ENCODE data around the gene EPHB6.

The EPHB6 gene

GRCh38 chr7:142904128-142904527 is 49.3 kb downstream of the EPHB6 start:
- no peaks in the 10 kb centered on the region for H3K36me3 ChIP-seq
- H3K9me3 ChIP-seq: peaks cover 30% of the 10 kb centered on the region
- no peak overlapping the region for H3K4me3 ChIP-seq
- H4K20me1 ChIP-seq: no peaks in the 10 kb centered on the region
- no peak overlapping the region for H3K27ac ChIP-seq
- no peaks in the 10 kb centered on the region for H3K27me3 ChIP-seq
- no peaks in the 10 kb centered on the region for H3K4me1 ChIP-seq
- TF ChIP-seq Cebpa-rat (IDR thresholded peaks at IDR 0.05): no peak
- no peak overlapping the region for H3K9ac ChIP-seq
- no peak overlapping the region for H3K4me2 ChIP-seq

DNA sequence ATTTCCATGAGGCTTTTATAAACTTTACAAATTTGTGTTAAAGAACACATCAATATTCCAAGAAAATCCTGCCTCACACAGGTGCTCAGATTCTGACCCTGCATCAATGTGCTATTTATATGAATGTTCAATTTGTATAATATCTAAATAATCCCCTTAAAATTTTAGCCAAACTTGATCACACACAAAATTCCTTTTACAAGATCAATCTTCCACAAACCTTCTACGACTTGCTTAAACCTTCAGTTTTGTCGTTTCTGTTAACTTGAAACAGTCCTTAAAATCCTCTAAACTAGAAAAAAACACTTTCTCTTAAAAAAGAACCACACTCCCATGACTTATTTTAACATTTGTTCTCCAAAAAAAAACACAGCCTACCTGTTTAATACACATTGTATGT is 50.9 kb downstream of the EPHB6 start:
- no peaks in the 10 kb centered on the region for H3K36me3 ChIP-seq
- H3K4me2 ChIP-seq: no peak overlapping the region
- peaks cover 30% of the 10 kb centered on the region for H3K9me3 ChIP-seq
- no peak overlapping the region for H3K27ac ChIP-seq
- no peaks in the 10 kb centered on the region for H3K27me3 ChIP-seq
- no peaks in the 10 kb centered on the region for H3K4me1 ChIP-seq
- TF ChIP-seq Cebpa-rat (IDR thresholded peaks at IDR 0.05): no peak
- no peak overlapping the region for H3K4me3 ChIP-seq
- no peak overlapping the region for H3K9ac ChIP-seq
- H4K20me1 ChIP-seq: no peaks in the 10 kb centered on the region

DNA sequence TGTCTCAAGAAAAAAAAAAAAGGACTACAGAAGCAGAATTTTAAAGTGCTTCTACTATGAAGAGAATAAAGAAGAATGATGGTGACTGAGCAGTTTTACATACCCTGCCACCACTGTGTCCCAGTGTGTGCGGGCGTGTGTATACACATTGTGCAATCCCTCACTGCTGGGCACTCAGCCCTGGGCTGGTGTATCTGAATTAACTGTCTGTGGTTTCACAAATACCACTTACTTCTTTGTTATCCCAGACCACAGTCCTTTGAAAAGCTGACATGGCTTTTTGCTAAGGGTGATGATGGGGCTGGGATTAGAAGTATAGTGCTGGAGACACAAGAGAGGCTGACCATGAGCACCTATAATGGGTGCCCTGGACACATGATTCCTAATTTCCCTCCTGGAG is 51.8 kb downstream of the EPHB6 start:
- Histone ChIP-seq H3K4me1 (no peaks in the 10 kb centered on the region), H4K20me1 (no peaks in the 10 kb centered on the region), H3K27ac (no peak overlapping the region), H3K9me3 (peaks cover 30% of the 10 kb centered on the region), H3K4me3 (no peak overlapping the region), H3K36me3 (no peaks in the 10 kb centered on the region), H3K4me2 (no peak overlapping the region), H3K9ac (no peak overlapping the region), H3K27me3 (no peaks in the 10 kb centered on the region)
- TF ChIP-seq Cebpa-rat (IDR thresholded peaks at IDR 0.05): no peak

DNA sequence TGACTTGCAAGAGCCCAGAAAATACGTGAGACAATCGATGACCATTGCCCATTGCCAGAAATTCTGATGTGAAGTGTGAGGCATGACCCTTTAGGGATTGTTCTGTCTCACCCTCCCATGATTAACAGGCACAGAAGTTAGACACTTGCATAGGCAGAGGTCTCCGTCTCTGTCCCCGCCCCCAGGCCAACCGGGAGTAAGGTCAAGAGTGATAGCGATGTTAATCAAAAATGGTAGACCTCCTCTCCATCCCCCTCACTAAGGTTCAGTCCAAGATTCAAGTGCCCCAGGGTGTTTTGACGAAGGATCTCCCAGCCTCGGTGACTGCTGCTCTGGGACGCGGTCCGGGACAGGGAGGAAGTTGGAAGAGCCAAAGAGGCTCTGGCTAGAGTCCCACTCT is 53.4 kb downstream of the EPHB6 start:
- H3K27ac ChIP-seq: no peak overlapping the region
- H3K9ac ChIP-seq: no peak overlapping the region
- no peaks in the 10 kb centered on the region for H3K27me3 ChIP-seq
- H3K4me2 ChIP-seq: no peak overlapping the region
- no peak for TF ChIP-seq Cebpa-rat (IDR thresholded peaks at IDR 0.05)
- no peaks in the 10 kb centered on the region for H3K36me3 ChIP-seq
- H3K4me1 ChIP-seq: no peaks in the 10 kb centered on the region
- H3K9me3 ChIP-seq: peaks cover 30% of the 10 kb centered on the region
- no peak overlapping the region for H3K4me3 ChIP-seq
- H4K20me1 ChIP-seq: no peaks in the 10 kb centered on the region

GRCh38 chr7:142908921-142909890 is 54.3 kb downstream of the EPHB6 start:
- no peaks in the 10 kb centered on the region for H3K36me3 ChIP-seq
- no peak for TF ChIP-seq Cebpa-rat (IDR thresholded peaks at IDR 0.05)
- H3K9me3 ChIP-seq: peaks cover 24% of the 10 kb centered on the region
- no peaks in the 10 kb centered on the region for H3K27me3 ChIP-seq
- no peak overlapping the region for H3K4me3 ChIP-seq
- H3K9ac ChIP-seq: no peak overlapping the region
- H3K27ac ChIP-seq: no peak overlapping the region
- H4K20me1 ChIP-seq: no peaks in the 10 kb centered on the region
- no peak overlapping the region for H3K4me2 ChIP-seq
- H3K4me1 ChIP-seq: no peaks in the 10 kb centered on the region

- no peaks in the 10 kb centered on the region for H3K27me3 ChIP-seq
- H3K4me2 ChIP-seq: no peak overlapping the region
- H4K20me1 ChIP-seq: no peaks in the 10 kb centered on the region
- H3K4me1 ChIP-seq: no peaks in the 10 kb centered on the region
- no peaks in the 10 kb centered on the region for H3K36me3 ChIP-seq
- H3K27ac ChIP-seq: no peak overlapping the region
- no peak for TF ChIP-seq Cebpa-rat (IDR thresholded peaks at IDR 0.05)
- H3K9ac ChIP-seq: no peak overlapping the region
- peaks cover 15% of the 10 kb centered on the region for H3K9me3 ChIP-seq
- no peak overlapping the region for H3K4me3 ChIP-seq
Measured at GRCh38 chr7:142910031-142910433, 55.2 kb downstream of the EPHB6 start.

- no peak overlapping the region for H3K4me3 ChIP-seq
- no peaks in the 10 kb centered on the region for H3K4me1 ChIP-seq
- H3K9me3 ChIP-seq: peaks cover 11% of the 10 kb centered on the region
- no peak overlapping the region for H3K4me2 ChIP-seq
- H3K27me3 ChIP-seq: no peaks in the 10 kb centered on the region
- H3K9ac ChIP-seq: no peak overlapping the region
- H3K27ac ChIP-seq: no peak overlapping the region
- TF ChIP-seq Cebpa-rat (IDR thresholded peaks at IDR 0.05): no peak
- no peaks in the 10 kb centered on the region for H4K20me1 ChIP-seq
- H3K36me3 ChIP-seq: no peaks in the 10 kb centered on the region
Measured at GRCh38 chr7:142910481-142910880, 55.6 kb downstream of the EPHB6 start.

GRCh38 chr7:142913051-142913450 is 58.2 kb downstream of the EPHB6 start:
- Histone ChIP-seq H3K4me1 (peaks cover 5% of the 10 kb centered on the region), H3K4me3 (no peak overlapping the region), H4K20me1 (no peaks in the 10 kb centered on the region), H3K27ac (no peak overlapping the region), H3K27me3 (no peaks in the 10 kb centered on the region), H3K9ac (no peak overlapping the region), H3K4me2 (no peak overlapping the region), H3K9me3 (no peaks in the 10 kb centered on the region), H3K36me3 (no peaks in the 10 kb centered on the region)
- TF ChIP-seq Cebpa-rat (IDR thresholded peaks at IDR 0.05): no peak

GRCh38 chr7:142913566-142913965 is 58.7 kb downstream of the EPHB6 start:
- H3K9me3 ChIP-seq: no peaks in the 10 kb centered on the region
- no peak overlapping the region for H3K4me3 ChIP-seq
- no peak overlapping the region for H3K9ac ChIP-seq
- no peaks in the 10 kb centered on the region for H3K36me3 ChIP-seq
- no peaks in the 10 kb centered on the region for H4K20me1 ChIP-seq
- H3K4me1 ChIP-seq: peaks cover 5% of the 10 kb centered on the region
- no peak overlapping the region for H3K4me2 ChIP-seq
- H3K27me3 ChIP-seq: no peaks in the 10 kb centered on the region
- H3K27ac ChIP-seq: no peak overlapping the region
- no peak for TF ChIP-seq Cebpa-rat (IDR thresholded peaks at IDR 0.05)

GRCh38 chr7:142914121-142914520 is 59.2 kb downstream of the EPHB6 start:
- Histone ChIP-seq H3K4me2 (no peak overlapping the region), H3K27ac (no peak overlapping the region), H3K4me3 (no peak overlapping the region), H3K9ac (no peak overlapping the region), H3K4me1 (peaks cover 5% of the 10 kb centered on the region), H3K27me3 (no peaks in the 10 kb centered on the region), H3K36me3 (no peaks in the 10 kb centered on the region), H3K9me3 (no peaks in the 10 kb centered on the region), H4K20me1 (no peaks in the 10 kb centered on the region)
- no peak for TF ChIP-seq Cebpa-rat (IDR thresholded peaks at IDR 0.05)

Measured in BLaER1 (cell line).